Testis (tissue), 2 donors: Measurements from ENCODE around the gene WRAP73.
A peak's percentile ranks its signal among the peaks of the same experiment; 100 is the strongest.
"Not testable (repeated sequence)": the region's sequence is repeated elsewhere in the genome, so short reads cannot be mapped to it uniquely, and the experiment has no call there.

Source experiments
- POLR2A ChIP-seq: fragments of 450-650 bp; IDR thresholded peaks from one replicate; pipeline ENCODE4 v1.6.1; 2017; ENCODE audit warnings: antibody characterized with exemption, mild to moderate bottlenecking, moderate library complexity
- TF ChIP-seq, protein P1 (sequence below), 3 experiments: fragments of 450-650 bp in 2 of 3; fragments of 200-600 bp in 1 of 3; sonication (generic) in 1 of 3; IDR thresholded peaks; one replicate each; pipeline ENCODE4 v1.5.1; 2016 to 2019; ENCODE audit warnings: antibody characterized with exemption in 3 of 3, mild to moderate bottlenecking in 2 of 3, moderate library complexity in 1 of 3

DNA sequence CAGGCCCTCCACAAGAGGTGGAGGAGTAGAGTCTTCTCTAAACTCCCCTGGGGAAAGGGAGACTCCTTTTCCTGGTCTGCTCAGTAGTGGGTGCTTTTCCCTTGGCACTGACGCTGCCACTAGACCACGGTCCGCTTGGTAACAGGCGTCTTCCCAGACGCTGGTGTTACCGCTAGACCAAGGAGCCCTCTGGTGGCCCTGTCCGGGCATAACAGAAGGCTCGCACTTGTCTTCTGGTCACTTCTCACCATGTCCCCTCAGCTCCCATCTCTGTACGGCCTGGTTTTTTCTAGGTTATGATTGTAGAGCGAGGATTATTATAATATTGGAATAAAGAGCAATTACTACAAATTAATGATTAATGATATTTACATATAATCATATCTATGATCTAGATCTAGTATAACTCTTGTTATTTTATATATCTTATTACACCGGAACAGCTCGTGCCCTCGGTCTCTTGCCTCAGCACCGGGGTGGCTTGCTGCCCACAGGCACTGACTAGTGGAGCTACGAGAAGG is 28.7 kb downstream of the WRAP73 start:
- TF ChIP-seq POLR2A: not testable (repeated sequence)
- TF ChIP-seq, protein P1, sequence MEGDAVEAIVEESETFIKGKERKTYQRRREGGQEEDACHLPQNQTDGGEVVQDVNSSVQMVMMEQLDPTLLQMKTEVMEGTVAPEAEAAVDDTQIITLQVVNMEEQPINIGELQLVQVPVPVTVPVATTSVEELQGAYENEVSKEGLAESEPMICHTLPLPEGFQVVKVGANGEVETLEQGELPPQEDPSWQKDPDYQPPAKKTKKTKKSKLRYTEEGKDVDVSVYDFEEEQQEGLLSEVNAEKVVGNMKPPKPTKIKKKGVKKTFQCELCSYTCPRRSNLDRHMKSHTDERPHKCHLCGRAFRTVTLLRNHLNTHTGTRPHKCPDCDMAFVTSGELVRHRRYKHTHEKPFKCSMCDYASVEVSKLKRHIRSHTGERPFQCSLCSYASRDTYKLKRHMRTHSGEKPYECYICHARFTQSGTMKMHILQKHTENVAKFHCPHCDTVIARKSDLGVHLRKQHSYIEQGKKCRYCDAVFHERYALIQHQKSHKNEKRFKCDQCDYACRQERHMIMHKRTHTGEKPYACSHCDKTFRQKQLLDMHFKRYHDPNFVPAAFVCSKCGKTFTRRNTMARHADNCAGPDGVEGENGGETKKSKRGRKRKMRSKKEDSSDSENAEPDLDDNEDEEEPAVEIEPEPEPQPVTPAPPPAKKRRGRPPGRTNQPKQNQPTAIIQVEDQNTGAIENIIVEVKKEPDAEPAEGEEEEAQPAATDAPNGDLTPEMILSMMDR (IDR thresholded peaks at IDR 0.05): peak; percentile 28 to 68 (median 49)
